H9 (cell line): ENCODE measurements around the gene WWC2. TPM values are rescaled to one million over a fixed set of nuclear protein-coding genes. Genes with fewer than 3 reads are reported as not detected.

Experiments
- DNase-seq: peaks from one replicate; pipeline ENCODE4 v3.0.0-alpha.2; 2017
- H2AFZ ChIP-seq: one replicate; pipeline ENCODE4 v1.6.1; 2013; ENCODE audit warnings: mild to moderate bottlenecking, low read length, control low read depth, moderate library complexity
- H2AK5ac ChIP-seq: 2 replicates; pipeline ENCODE4 v1.6.1; 2013; ENCODE audit warnings: low read length, control low read depth, mixed read lengths; ENCODE audit not compliant: insufficient read length
- H2BK120ac ChIP-seq: one replicate; pipeline ENCODE4 v1.6.1; 2013; ENCODE audit warnings: low read depth, mild to moderate bottlenecking, low read length, control low read depth, inconsistent platforms; ENCODE audit not compliant: poor library complexity, severe bottlenecking
- H2BK12ac ChIP-seq: 2 replicates; pipeline ENCODE4 v1.6.1; 2013; ENCODE audit warnings: low read length, control low read depth, mixed read lengths, low read depth; ENCODE audit not compliant: insufficient read length
- H2BK15ac ChIP-seq: 2 replicates; pipeline ENCODE4 v1.6.1; 2013; ENCODE audit warnings: low read depth, low read length, control low read depth
- H2BK20ac ChIP-seq: one replicate; pipeline ENCODE4 v1.6.1; 2013; ENCODE audit warnings: low read depth, mild to moderate bottlenecking, low read length, control low read depth, inconsistent platforms; ENCODE audit not compliant: poor library complexity, severe bottlenecking
- H2BK5ac ChIP-seq: 2 replicates; pipeline ENCODE4 v1.6.1; 2013; ENCODE audit warnings: low read length, control low read depth, mixed read lengths; ENCODE audit not compliant: insufficient read length
- H3K14ac ChIP-seq: 2 replicates; pipeline ENCODE4 v1.6.1; 2013; ENCODE audit warnings: low read length, control low read depth; ENCODE audit not compliant: insufficient read depth
- H3K18ac ChIP-seq: 2 replicates; pipeline ENCODE4 v1.6.1; 2013; ENCODE audit warnings: low read depth, mild to moderate bottlenecking, mixed read lengths, low read length, control low read depth; ENCODE audit not compliant: insufficient read length
- H3K23ac ChIP-seq: 2 replicates; pipeline ENCODE4 v1.6.1; 2013; ENCODE audit warnings: low read length, control low read depth, mixed read lengths, low read depth; ENCODE audit not compliant: insufficient read length
- H3K23me2 ChIP-seq: 2 replicates; pipeline ENCODE4 v1.6.1; 2013; ENCODE audit warnings: low read depth, mild to moderate bottlenecking, mixed read lengths, low read length, control low read depth; ENCODE audit not compliant: insufficient read length, poor library complexity, severe bottlenecking
- H3K27ac ChIP-seq: 2 replicates; pipeline ENCODE4 v1.5.1; 2013; ENCODE audit warnings: low read length, control low read depth, mixed read lengths, low read depth; ENCODE audit not compliant: insufficient read length
- H3K27me3 ChIP-seq: 2 replicates; pipeline ENCODE4 v1.6.1; 2013; ENCODE audit warnings: low read length, control low read depth, inconsistent platforms; ENCODE audit not compliant: insufficient read depth
- H3K4ac ChIP-seq: 2 replicates; pipeline ENCODE4 v1.6.1; 2013; ENCODE audit warnings: low read depth, mild to moderate bottlenecking, control low read depth, inconsistent platforms, low read length, moderate library complexity
- H3K4me1 ChIP-seq: 2 replicates; pipeline ENCODE4 v1.6.1; 2013; ENCODE audit warnings: low read length, control low read depth, inconsistent platforms; ENCODE audit not compliant: insufficient read depth
- H3K4me2 ChIP-seq: 2 replicates; pipeline ENCODE4 v1.6.1; 2013; ENCODE audit warnings: low read length, control low read depth, mixed read lengths; ENCODE audit not compliant: insufficient read length, insufficient read depth
- H3K56ac ChIP-seq: 2 replicates; pipeline ENCODE4 v1.6.1; 2013; ENCODE audit warnings: low read depth, mild to moderate bottlenecking, mixed read lengths, low read length, control low read depth; ENCODE audit not compliant: insufficient read length
- H3K79me1 ChIP-seq: 2 replicates; pipeline ENCODE4 v1.6.1; 2013; ENCODE audit warnings: low read depth, mild to moderate bottlenecking, moderate library complexity, low read length, control low read depth, inconsistent platforms; ENCODE audit not compliant: insufficient read depth, poor library complexity, severe bottlenecking
- H3K79me2 ChIP-seq: 2 replicates; pipeline ENCODE4 v1.6.1; 2013; ENCODE audit warnings: low read length, control low read depth, inconsistent platforms; ENCODE audit not compliant: insufficient read depth
- H3K9ac ChIP-seq: 2 replicates; pipeline ENCODE4 v1.6.1; 2013; ENCODE audit warnings: low read length, control low read depth, mixed read lengths; ENCODE audit not compliant: insufficient read length; ENCODE audit errors: extremely low read depth
- H3K9me3 ChIP-seq: one replicate; pipeline ENCODE4 v1.6.1; 2013; ENCODE audit warnings: low read depth, low read length, inconsistent platforms; ENCODE audit not compliant: control insufficient read depth
- H3T11ph ChIP-seq: one replicate; pipeline ENCODE4 v1.6.1; 2013; ENCODE audit warnings: mild to moderate bottlenecking, low read length, control low read depth, inconsistent platforms
- H4K20me1 ChIP-seq: one replicate; pipeline ENCODE4 v1.6.1; 2013; ENCODE audit not compliant: control insufficient read depth, insufficient read length, insufficient read depth
- H4K5ac ChIP-seq: 2 replicates; pipeline ENCODE4 v1.6.1; 2013; ENCODE audit warnings: low read depth, mild to moderate bottlenecking, mixed read lengths, low read length, control low read depth; ENCODE audit not compliant: insufficient read length
- H4K8ac ChIP-seq: replicated peaks from 2 replicates; pipeline ENCODE4 v1.6.1; 2013; ENCODE audit warnings: low read length, control low read depth, mixed read lengths, low read depth; ENCODE audit not compliant: insufficient read length
- H4K91ac ChIP-seq: 2 replicates; pipeline ENCODE4 v1.6.1; 2013; ENCODE audit warnings: low read depth, mild to moderate bottlenecking, moderate library complexity, mixed read lengths, low read length, control low read depth; ENCODE audit not compliant: insufficient read length
- H3K27ac Mint-ChIP-seq, 3 experiments: 2 replicates in 2 of 3; 3 replicates in 1 of 3; pipeline ENCODE4 v1.8.0; 2020 to 2021; ENCODE audit warnings: mixed read lengths in 3 of 3, mild to moderate bottlenecking in 1 of 3, moderate library complexity in 1 of 3
- H3K27me3 Mint-ChIP-seq: 2 replicates; pipeline ENCODE4 v1.8.0; 2021; ENCODE audit warnings: low read depth, mild to moderate bottlenecking, moderate library complexity, mixed read lengths
- H3K36me3 Mint-ChIP-seq, 3 experiments: 2 replicates in 2 of 3; 3 replicates in 1 of 3; pipeline ENCODE4 v1.8.0; 2020 to 2021; ENCODE audit warnings: low read depth in 3 of 3, mixed read lengths in 3 of 3; ENCODE audit not compliant: insufficient read depth in 1 of 3
- H3K4me1 Mint-ChIP-seq, 2 experiments: 2 replicates each; pipeline ENCODE4 v1.8.0; 2020; ENCODE audit warnings: mixed read lengths in 2 of 2
- H3K4me3 Mint-ChIP-seq, 2 experiments: 2 replicates in 1 of 2; 3 replicates in 1 of 2; pipeline ENCODE4 v1.8.0; 2020 to 2021; ENCODE audit warnings: mild to moderate bottlenecking in 2 of 2, mixed read lengths in 2 of 2, moderate library complexity in 1 of 2
- H3K9me3 Mint-ChIP-seq, 2 experiments: 2 replicates in 1 of 2; 3 replicates in 1 of 2; pipeline ENCODE4 v1.8.0; 2020; ENCODE audit warnings: mild to moderate bottlenecking in 2 of 2, mixed read lengths in 2 of 2, moderate library complexity in 1 of 2
- WGBS: extraction: QIAGEN DNeasy Blood & Tissue Kit; methylation state at CpG from one replicate; pipeline ENCODE4 v1.1.7; 2013; ENCODE audit warnings: missing lambda C conversion rate, low lambda C conversion rate, mixed read lengths; ENCODE audit not compliant: insufficient read length; ENCODE audit errors: extremely low coverage; 5-methylcytosine and 5-hydroxymethylcytosine counted together
- total RNA-seq: library from RNA; stranded (reverse); gene quantifications from 2 replicates; pipeline ENCODE4 v1.2.1, GENCODE V29; 2021
- TF ChIP-seq, protein P1 (sequence below): fragments of 200-600 bp; sonication (generic); conservative IDR thresholded peaks from 3 replicates; pipeline ENCODE4 v1.8.0; 2021; ENCODE audit warnings: antibody characterized with exemption, mild to moderate bottlenecking

Gene WWC2
- total RNA-seq, 1 experiment from 2014 or later: 106 TPM

GRCh38 chr4:183349673-183350072, 250.6 kb downstream of the WWC2 start:
- no peak for DNase-seq
- Histone ChIP-seq H3K9ac (no peak overlapping the region), H3K23ac (no peak overlapping the region), H3K79me1 (no peaks in the 10 kb centered on the region), H3K4me2 (no peak overlapping the region), H2BK20ac (no peak overlapping the region), H4K8ac (no peak overlapping the region), H2BK5ac (no peak overlapping the region), H2AFZ (no peak overlapping the region), H3K56ac (no peak overlapping the region), H3K18ac (no peak overlapping the region), H3K27ac (no peak overlapping the region), H4K20me1 (no peaks in the 10 kb centered on the region), H3K4me1 (no peaks in the 10 kb centered on the region), H4K91ac (no peak overlapping the region), H2BK15ac (no peak overlapping the region), H3K23me2 (no peaks in the 10 kb centered on the region), H3K27me3 (no peaks in the 10 kb centered on the region), H3K9me3 (no peaks in the 10 kb centered on the region), H3K4ac (no peak overlapping the region), H3K79me2 (no peaks in the 10 kb centered on the region), H2BK12ac (no peak overlapping the region), H4K5ac (no peak overlapping the region), H2BK120ac (no peak overlapping the region), H2AK5ac (no peak overlapping the region), H3T11ph (no peak overlapping the region), H3K14ac (no peak overlapping the region)
- Mint-ChIP-seq H3K36me3 (0 out of 7 replicates have a peak, but pooled peaks cover 0 to 1% (median 0%) of the 10 kb centered on the region in 3 experiments), H3K4me1 (no peaks in the 10 kb centered on the region), H3K27me3 (no peaks in the 10 kb centered on the region), H3K4me3 (no peak overlapping the region), H3K27ac (no peak overlapping the region), H3K9me3 (no peaks in the 10 kb centered on the region)
- TF ChIP-seq, protein P1, sequence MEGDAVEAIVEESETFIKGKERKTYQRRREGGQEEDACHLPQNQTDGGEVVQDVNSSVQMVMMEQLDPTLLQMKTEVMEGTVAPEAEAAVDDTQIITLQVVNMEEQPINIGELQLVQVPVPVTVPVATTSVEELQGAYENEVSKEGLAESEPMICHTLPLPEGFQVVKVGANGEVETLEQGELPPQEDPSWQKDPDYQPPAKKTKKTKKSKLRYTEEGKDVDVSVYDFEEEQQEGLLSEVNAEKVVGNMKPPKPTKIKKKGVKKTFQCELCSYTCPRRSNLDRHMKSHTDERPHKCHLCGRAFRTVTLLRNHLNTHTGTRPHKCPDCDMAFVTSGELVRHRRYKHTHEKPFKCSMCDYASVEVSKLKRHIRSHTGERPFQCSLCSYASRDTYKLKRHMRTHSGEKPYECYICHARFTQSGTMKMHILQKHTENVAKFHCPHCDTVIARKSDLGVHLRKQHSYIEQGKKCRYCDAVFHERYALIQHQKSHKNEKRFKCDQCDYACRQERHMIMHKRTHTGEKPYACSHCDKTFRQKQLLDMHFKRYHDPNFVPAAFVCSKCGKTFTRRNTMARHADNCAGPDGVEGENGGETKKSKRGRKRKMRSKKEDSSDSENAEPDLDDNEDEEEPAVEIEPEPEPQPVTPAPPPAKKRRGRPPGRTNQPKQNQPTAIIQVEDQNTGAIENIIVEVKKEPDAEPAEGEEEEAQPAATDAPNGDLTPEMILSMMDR: no peak
- no CpG with 5 or more reads among the region's 9 CpGs for WGBS
